ENCODE results near the gene MVB12B. TPM values are rescaled to one million over a fixed set of nuclear protein-coding genes. Genes with fewer than 3 reads are reported as not detected.

The MVB12B gene
- total RNA-seq, 2 experiments from 2014 or later = 14.3 to 15.3 TPM

GRCh38 chr9:126496181-126496576 lies 169.6 kb downstream of the MVB12B start:
- no peak for ATAC-seq (ENCODE audit: poor library complexity)
- Mint-ChIP-seq H3K36me3 (ENCODE audit: low read depth) (no peaks in the 10 kb centered on the region), H3K27me3 (peaks cover 8% of the 10 kb centered on the region), H3K4me3 (no peak overlapping the region), H3K9me3 (no peaks in the 10 kb centered on the region), H3K4me1 (ENCODE audit: low read depth) (peaks cover 15% of the 10 kb centered on the region), H3K27ac (no peak overlapping the region)
- Histone ChIP-seq H3K36me3 (ENCODE audit: insufficient read depth, low read length) (no peaks in the 10 kb centered on the region), H3K27me3 (ENCODE audit: control insufficient read depth in 1 of 2, insufficient read depth in 2 of 2, low read length in 2 of 2) (peaks cover 12 to 15% of the 10 kb centered on the region in 2 experiments), H3K4me3 (ENCODE audit: low read length) (no peak overlapping the region), H3K27ac (ENCODE audit: low read depth in 1 of 2, low read length in 2 of 2) (no peak overlapping the region), H3K4me1 (ENCODE audit: insufficient read depth, low read length) (peaks cover 25% of the 10 kb centered on the region), H3K9me3 (ENCODE audit: control insufficient read depth in 1 of 2, insufficient read depth in 1 of 2, low read length in 2 of 2) (no peaks in the 10 kb centered on the region)
- TF ChIP-seq, protein P1, sequence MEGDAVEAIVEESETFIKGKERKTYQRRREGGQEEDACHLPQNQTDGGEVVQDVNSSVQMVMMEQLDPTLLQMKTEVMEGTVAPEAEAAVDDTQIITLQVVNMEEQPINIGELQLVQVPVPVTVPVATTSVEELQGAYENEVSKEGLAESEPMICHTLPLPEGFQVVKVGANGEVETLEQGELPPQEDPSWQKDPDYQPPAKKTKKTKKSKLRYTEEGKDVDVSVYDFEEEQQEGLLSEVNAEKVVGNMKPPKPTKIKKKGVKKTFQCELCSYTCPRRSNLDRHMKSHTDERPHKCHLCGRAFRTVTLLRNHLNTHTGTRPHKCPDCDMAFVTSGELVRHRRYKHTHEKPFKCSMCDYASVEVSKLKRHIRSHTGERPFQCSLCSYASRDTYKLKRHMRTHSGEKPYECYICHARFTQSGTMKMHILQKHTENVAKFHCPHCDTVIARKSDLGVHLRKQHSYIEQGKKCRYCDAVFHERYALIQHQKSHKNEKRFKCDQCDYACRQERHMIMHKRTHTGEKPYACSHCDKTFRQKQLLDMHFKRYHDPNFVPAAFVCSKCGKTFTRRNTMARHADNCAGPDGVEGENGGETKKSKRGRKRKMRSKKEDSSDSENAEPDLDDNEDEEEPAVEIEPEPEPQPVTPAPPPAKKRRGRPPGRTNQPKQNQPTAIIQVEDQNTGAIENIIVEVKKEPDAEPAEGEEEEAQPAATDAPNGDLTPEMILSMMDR (IDR thresholded peaks at IDR 0.05) = no peak
- POLR2A ChIA-PET = no interaction called here
- DNase-seq = no peak
- intact Hi-C loops (cut with DNase I, micrococcal nuclease) = loop anchor here in 1 of 2 experiments (5.0 to 10.0 kb wide), 2 partner anchors 286 to 351 kb away; no protein-coding TSS in a partner anchor
- CTCF ChIA-PET = no interaction called here

DNA sequence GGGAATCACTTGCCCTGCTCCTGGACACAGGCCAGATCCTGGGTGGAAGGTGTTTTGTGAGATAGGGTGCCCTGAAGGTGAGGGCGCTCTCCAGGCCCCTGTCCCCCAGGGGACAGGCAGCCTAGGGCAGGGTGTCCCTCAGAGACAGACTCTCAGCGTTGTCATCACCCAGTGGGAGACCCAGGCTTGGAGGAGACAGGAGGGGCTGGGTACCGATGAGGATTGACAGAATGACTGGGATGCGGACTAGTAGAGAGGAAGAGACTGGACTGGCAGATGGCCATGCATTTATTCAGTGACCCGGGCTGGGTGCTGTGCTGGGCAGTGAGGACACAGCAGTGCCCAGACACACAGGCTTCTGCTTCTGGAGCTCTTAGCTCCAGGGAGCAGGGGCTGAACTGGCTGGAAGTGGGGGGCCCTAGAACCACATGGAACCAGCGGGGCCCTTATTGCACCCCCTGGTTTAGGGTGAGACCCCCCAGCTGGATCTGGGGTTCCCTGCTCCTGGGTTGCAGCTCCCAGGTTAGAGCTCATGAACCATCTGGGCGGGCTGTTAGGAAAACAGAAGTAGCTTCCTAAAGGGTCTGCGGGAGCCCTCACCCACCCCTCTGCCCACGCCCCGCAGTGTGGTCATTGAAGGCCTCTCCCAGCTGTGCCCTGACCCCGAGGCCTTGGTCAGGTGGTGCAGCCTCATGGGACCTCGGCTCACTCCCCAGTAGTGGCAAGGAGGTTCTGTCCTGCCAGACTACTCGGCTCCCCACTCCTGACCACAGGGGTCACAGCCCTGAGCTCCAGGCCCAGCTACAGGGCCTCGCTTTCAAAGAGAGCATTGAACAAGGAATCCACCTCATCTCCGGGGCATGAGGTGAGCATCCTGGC lies 170.4 kb downstream of the MVB12B start:
- TF ChIP-seq, protein P1 (IDR thresholded peaks at IDR 0.05) = no peak
- Histone ChIP-seq H3K4me1 (ENCODE audit: insufficient read depth, low read length) (peaks cover 26% of the 10 kb centered on the region), H3K27ac (ENCODE audit: low read depth in 1 of 2, low read length in 2 of 2) (no peak overlapping the region)

GRCh38 chr9:126497660-126498275 lies 171.1 kb downstream of the MVB12B start:
- Histone ChIP-seq H3K27me3 (ENCODE audit: control insufficient read depth in 1 of 2, insufficient read depth in 2 of 2, low read length in 2 of 2) (peaks cover 12 to 15% of the 10 kb centered on the region in 2 experiments), H3K36me3 (ENCODE audit: insufficient read depth, low read length) (no peaks in the 10 kb centered on the region), H3K9me3 (ENCODE audit: control insufficient read depth in 1 of 2, insufficient read depth in 1 of 2, low read length in 2 of 2) (no peaks in the 10 kb centered on the region), H3K27ac (ENCODE audit: low read depth in 1 of 2, low read length in 2 of 2) (no peak overlapping the region), H3K4me3 (ENCODE audit: low read length) (no peak overlapping the region), H3K4me1 (ENCODE audit: insufficient read depth, low read length) (peaks cover 26% of the 10 kb centered on the region)
- no peaks in the 10 kb centered on the region for H3K9me3 Mint-ChIP-seq
- H3K4me3 Mint-ChIP-seq = no peak overlapping the region
- TF ChIP-seq, protein P1 (IDR thresholded peaks at IDR 0.05) = no peak
- peaks cover 8% of the 10 kb centered on the region for H3K27me3 Mint-ChIP-seq
- no peaks in the 10 kb centered on the region for H3K36me3 Mint-ChIP-seq (ENCODE audit: low read depth)
- ATAC-seq (ENCODE audit: poor library complexity) = no peak
- no peak overlapping the region for H3K27ac Mint-ChIP-seq
- peaks cover 12% of the 10 kb centered on the region for H3K4me1 Mint-ChIP-seq (ENCODE audit: low read depth)
- no peak for DNase-seq
- ChIA-PET CTCF (interaction anchor here (1.5 kb wide), 1 partner anchor 60 kb away, joined by 6 read pairs; no protein-coding TSS in a partner anchor), POLR2A (no interaction called here)
- intact Hi-C loops (cut with DNase I, micrococcal nuclease) = loop anchor here in 1 of 2 experiments (5.0 to 10.0 kb wide), 2 partner anchors 285 to 353 kb away; no protein-coding TSS in a partner anchor

More for the DNA sequence above, 170.4 kb downstream of the MVB12B start:
- Histone ChIP-seq H3K27me3 (ENCODE audit: control insufficient read depth in 1 of 2, insufficient read depth in 2 of 2, low read length in 2 of 2) (peaks cover 12 to 15% of the 10 kb centered on the region in 2 experiments), H3K4me3 (ENCODE audit: low read length) (no peak overlapping the region), H3K36me3 (ENCODE audit: insufficient read depth, low read length) (no peaks in the 10 kb centered on the region), H3K9me3 (ENCODE audit: control insufficient read depth in 1 of 2, insufficient read depth in 1 of 2, low read length in 2 of 2) (no peaks in the 10 kb centered on the region)
- peaks cover 12% of the 10 kb centered on the region for H3K4me1 Mint-ChIP-seq (ENCODE audit: low read depth)
- no peaks in the 10 kb centered on the region for H3K36me3 Mint-ChIP-seq (ENCODE audit: low read depth)
- ATAC-seq (ENCODE audit: poor library complexity) (no peak), DNase-seq (no peak)
- peaks cover 8% of the 10 kb centered on the region for H3K27me3 Mint-ChIP-seq
- H3K9me3 Mint-ChIP-seq = no peaks in the 10 kb centered on the region
- intact Hi-C loops (cut with DNase I, micrococcal nuclease) = loop anchor here in 1 of 2 experiments (5.0 to 10.0 kb wide), 2 partner anchors 285 to 352 kb away; no protein-coding TSS in a partner anchor
- ChIA-PET POLR2A (no interaction called here), CTCF (interaction anchor here (1.5 kb wide), 1 partner anchor 61 kb away, joined by 6 read pairs; no protein-coding TSS in a partner anchor)
- H3K27ac Mint-ChIP-seq = no peak overlapping the region
- H3K4me3 Mint-ChIP-seq = no peak overlapping the region

Data from CD4-positive, alpha-beta T cell (primary cell).